Stimulated activated memory B cell treated with anti-CD40 and anti-IgM and Interleukin-4, amounts not matched to agents 10 μg/mL and 1 μg/mL and 100 μg/mL, for 72 hours (primary cell): ENCODE measurements around the gene FUBP3.

ENCODE experiments used
- ATAC-seq: fragments of 150-1000 bp; cut with Tn5 transposase; 2 replicates; pipeline ENCODE4 v1.10.0; 2021
- H3K27ac Mint-ChIP-seq: one replicate; pipeline ENCODE4 v1.8.0; 2022; ENCODE audit warnings: mild to moderate bottlenecking, mixed read lengths
- H3K27me3 Mint-ChIP-seq: one replicate; pipeline ENCODE4 v1.8.0; 2022; ENCODE audit warnings: mixed read lengths
- H3K36me3 Mint-ChIP-seq: one replicate; pipeline ENCODE4 v1.8.0; 2022; ENCODE audit warnings: mixed read lengths
- H3K4me1 Mint-ChIP-seq: one replicate; pipeline ENCODE4 v1.8.0; 2022; ENCODE audit warnings: mixed read lengths
- H3K4me3 Mint-ChIP-seq: one replicate; pipeline ENCODE4 v1.8.0; 2022; ENCODE audit warnings: mild to moderate bottlenecking, moderate library complexity, mixed read lengths
- H3K9me3 Mint-ChIP-seq: one replicate; pipeline ENCODE4 v1.8.0; 2022; ENCODE audit warnings: mixed read lengths

Gene FUBP3

DNA sequence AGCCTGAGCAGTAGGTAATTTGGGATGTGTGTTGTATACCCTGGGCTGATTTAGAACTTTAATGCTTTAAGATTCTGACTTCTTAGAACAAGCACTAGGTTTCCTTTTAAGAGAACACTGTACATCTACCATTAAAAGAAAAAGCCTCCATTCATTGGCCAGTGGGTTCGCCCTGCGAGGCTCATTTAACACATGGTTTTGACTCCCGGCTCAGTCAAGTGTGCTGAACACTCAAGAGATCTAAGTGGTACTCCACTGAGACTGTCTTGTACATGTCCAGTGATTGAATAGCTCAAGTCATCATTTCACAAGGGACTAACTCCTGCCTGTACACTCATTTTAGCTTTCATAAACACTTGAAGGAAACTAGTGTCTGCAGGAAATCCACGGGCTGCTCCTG is 3.9 kb downstream of the FUBP3 start:
- Mint-ChIP-seq H3K4me1 (peaks cover 50% of the 10 kb centered on the region), H3K9me3 (no peaks in the 10 kb centered on the region), H3K36me3 (peaks cover 10% of the 10 kb centered on the region), H3K27ac (no peak overlapping the region), H3K4me3 (no peak overlapping the region), H3K27me3 (no peaks in the 10 kb centered on the region)
- ATAC-seq = no peak

DNA sequence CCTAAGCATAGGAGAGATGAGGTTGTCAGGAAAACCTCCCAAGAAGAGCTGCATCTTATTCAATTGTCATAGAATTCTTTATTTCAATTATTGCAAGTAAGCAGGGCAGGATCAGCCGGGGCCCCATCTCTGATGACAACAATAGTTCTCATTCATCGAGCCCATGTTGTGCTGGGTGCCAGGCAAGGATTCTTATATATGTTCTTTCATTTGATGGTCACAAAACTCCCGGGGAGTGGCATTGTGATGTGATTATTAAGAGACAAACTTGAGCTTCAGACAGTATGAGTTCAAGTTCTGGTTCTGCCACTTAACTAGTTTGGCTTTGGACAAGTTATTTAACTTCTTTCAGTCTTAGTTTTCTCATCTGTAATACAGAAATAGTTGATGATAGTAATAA is 8.5 kb downstream of the FUBP3 start:
- no peaks in the 10 kb centered on the region for H3K9me3 Mint-ChIP-seq
- peaks cover 23% of the 10 kb centered on the region for H3K4me1 Mint-ChIP-seq
- no peak overlapping the region for H3K4me3 Mint-ChIP-seq
- H3K36me3 Mint-ChIP-seq = peaks cover 24% of the 10 kb centered on the region
- H3K27ac Mint-ChIP-seq = no peak overlapping the region
- H3K27me3 Mint-ChIP-seq = no peaks in the 10 kb centered on the region
- no peak for ATAC-seq

DNA sequence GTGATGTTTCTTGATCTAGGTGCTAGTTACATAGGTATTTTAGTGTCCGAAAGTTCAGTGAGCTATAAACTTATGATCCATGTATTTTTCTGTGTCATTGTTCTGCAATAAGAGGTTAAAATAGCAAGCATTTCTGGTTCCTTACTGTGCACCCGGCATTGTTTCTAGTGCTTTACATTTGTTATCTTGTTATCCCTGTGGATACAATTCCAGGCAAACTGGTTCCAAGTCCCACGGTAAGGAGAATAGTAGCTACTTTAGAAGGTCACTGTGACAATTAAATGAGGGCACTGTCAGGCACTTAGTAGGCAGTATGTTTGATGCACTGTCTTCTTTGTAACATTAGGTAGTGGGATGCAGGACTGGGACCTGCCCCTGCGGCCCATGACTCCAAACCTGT is 9.0 kb downstream of the FUBP3 start:
- Mint-ChIP-seq H3K9me3 (no peaks in the 10 kb centered on the region), H3K27ac (no peak overlapping the region), H3K36me3 (peaks cover 29% of the 10 kb centered on the region), H3K4me3 (no peak overlapping the region), H3K4me1 (peaks cover 28% of the 10 kb centered on the region), H3K27me3 (no peaks in the 10 kb centered on the region)
- no peak for ATAC-seq

DNA sequence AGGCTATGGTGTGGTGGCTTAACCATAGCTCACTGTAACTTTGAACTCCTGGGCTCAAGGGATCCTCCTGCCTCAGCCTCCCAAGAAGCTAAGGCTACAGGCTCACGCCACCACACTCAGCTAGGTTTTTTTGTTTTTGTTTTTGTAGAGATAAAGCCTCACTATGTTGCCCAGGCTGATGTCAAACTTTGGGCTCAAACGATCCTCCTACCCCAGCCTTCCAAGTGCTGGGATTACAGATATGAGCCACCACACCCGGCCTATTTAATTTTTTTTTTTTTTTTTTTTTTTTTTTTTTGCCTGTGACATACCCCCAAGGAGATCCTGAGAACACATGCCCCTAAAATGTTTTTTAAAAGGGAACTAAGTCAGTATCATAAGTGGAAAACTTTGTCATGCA is 10.4 kb downstream of the FUBP3 start:
- H3K36me3 Mint-ChIP-seq = peaks cover 31% of the 10 kb centered on the region

DNA sequence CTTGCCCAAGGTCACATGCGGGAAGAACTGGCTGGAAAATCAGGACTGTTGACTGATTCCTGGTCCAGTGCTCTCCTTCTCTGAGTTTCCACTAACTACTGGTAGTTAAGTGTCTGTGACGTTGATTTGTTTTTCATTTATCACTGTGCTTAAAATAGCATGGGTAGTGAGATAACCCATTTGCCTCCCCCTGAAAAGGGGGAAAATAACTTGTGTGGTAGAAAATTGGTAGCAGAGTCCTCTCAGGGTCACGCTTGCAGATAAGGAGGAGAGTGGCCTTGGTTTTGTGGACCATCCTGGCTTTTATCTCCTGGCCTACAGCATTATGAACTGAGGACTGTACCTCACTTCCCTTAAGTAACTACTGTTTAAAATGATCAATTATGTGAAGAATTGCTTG is 10.9 kb downstream of the FUBP3 start:
- Mint-ChIP-seq H3K36me3 (peaks cover 30% of the 10 kb centered on the region), H3K9me3 (no peaks in the 10 kb centered on the region), H3K4me1 (peaks cover 27% of the 10 kb centered on the region), H3K27ac (no peak overlapping the region), H3K27me3 (no peaks in the 10 kb centered on the region), H3K4me3 (no peak overlapping the region)
- ATAC-seq = no peak

More for the DNA sequence above, 10.4 kb downstream of the FUBP3 start:
- no peaks in the 10 kb centered on the region for H3K27me3 Mint-ChIP-seq
- no peak overlapping the region for H3K4me3 Mint-ChIP-seq
- no peak for ATAC-seq
- no peak overlapping the region for H3K27ac Mint-ChIP-seq
- peaks cover 29% of the 10 kb centered on the region for H3K4me1 Mint-ChIP-seq
- H3K9me3 Mint-ChIP-seq = no peaks in the 10 kb centered on the region

DNA sequence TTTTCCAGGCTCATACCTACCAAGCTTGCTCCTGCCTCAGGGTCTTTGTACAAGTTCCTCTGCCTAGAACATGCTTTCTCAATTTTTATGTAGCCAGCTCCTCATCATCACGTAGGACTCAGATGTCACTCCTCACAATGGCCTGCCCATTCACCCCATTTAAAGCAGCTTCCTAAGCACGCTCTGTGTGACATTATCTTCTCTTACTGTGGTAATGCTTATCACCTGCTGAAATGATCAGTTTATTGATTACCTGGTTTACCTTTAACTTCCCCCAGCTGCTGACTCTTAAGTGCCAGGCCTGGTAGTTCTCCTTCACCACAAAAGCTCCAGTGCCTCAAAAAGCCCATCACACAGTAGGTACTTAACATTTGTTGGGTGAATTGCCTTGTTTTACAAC is 13.6 kb downstream of the FUBP3 start:
- no peak overlapping the region for H3K4me3 Mint-ChIP-seq
- no peak for ATAC-seq
- H3K36me3 Mint-ChIP-seq = peaks cover 47% of the 10 kb centered on the region
- no peak overlapping the region for H3K27ac Mint-ChIP-seq
- H3K4me1 Mint-ChIP-seq = peaks cover 14% of the 10 kb centered on the region
- H3K9me3 Mint-ChIP-seq = no peaks in the 10 kb centered on the region
- no peaks in the 10 kb centered on the region for H3K27me3 Mint-ChIP-seq

DNA sequence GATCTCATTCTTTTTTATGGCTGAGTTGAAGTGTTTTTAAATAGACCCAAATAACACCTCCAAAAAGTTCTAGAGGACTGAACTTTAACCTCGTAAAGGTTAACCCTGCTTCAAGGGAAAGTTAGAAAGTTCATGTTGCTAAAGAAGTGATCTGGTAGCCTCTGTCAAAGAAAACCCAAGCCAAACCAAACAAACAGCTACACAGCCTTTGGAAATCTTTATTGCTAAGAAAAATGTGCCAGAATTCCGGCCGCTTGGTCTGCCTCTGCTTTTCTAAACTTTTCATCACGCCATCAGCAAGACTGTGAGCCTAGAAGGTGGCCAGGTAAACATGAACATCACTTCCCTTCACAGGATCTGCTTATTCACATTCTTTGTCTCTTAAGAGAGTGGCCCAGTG is 17.9 kb downstream of the FUBP3 start:
- Mint-ChIP-seq H3K36me3 (peaks cover 70% of the 10 kb centered on the region), H3K27ac (no peak overlapping the region), H3K4me1 (peaks cover 17% of the 10 kb centered on the region), H3K9me3 (no peaks in the 10 kb centered on the region), H3K27me3 (no peaks in the 10 kb centered on the region), H3K4me3 (no peak overlapping the region)
- no peak for ATAC-seq

DNA sequence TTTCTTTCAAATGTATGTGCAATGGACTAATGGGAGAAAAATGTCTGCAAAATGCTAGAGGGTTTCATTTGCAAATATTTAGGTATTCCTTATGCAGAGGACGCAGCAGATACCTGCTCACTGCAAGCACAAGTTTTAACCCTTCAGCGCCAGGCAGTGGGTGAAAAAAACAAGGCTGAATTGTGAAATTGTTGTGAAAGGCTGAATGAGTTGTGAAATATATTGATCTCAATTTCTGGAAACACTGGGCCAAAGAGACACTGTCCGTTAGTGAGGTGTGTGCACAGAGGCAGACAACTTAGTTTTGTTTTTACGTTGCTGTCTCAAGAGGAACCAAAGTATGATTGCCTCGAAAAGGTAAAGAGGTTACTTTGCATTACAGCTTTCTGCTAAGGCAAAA is 18.8 kb downstream of the FUBP3 start:
- Mint-ChIP-seq H3K4me3 (no peak overlapping the region), H3K36me3 (peaks cover 68% of the 10 kb centered on the region), H3K9me3 (no peaks in the 10 kb centered on the region), H3K27me3 (no peaks in the 10 kb centered on the region), H3K27ac (no peak overlapping the region), H3K4me1 (peaks cover 7% of the 10 kb centered on the region)
- ATAC-seq = no peak

DNA sequence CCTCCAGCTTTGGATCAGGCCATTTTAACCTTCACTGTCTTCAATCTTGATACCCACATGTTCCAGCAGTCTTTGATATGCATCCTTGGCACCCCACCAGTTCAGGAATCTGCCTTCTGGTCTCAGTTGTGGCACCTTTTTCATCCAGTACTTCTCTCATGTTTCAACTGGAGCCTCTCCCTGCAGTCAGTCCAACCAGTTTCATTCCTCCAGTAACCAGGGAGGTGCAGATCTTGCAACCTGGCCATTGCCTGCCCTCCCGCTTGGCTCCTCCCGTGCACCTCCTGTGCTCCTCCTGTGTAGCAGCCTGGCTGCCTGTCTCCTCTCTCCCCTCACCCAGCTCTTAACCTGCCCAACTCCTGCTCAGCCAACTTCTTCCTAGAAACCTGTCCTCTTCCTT is 20.2 kb downstream of the FUBP3 start:
- no peak for ATAC-seq
- no peaks in the 10 kb centered on the region for H3K27me3 Mint-ChIP-seq
- no peak overlapping the region for H3K4me3 Mint-ChIP-seq
- H3K36me3 Mint-ChIP-seq = peaks cover 74% of the 10 kb centered on the region
- H3K4me1 Mint-ChIP-seq = peaks cover 4% of the 10 kb centered on the region
- H3K9me3 Mint-ChIP-seq = no peaks in the 10 kb centered on the region
- no peak overlapping the region for H3K27ac Mint-ChIP-seq

DNA sequence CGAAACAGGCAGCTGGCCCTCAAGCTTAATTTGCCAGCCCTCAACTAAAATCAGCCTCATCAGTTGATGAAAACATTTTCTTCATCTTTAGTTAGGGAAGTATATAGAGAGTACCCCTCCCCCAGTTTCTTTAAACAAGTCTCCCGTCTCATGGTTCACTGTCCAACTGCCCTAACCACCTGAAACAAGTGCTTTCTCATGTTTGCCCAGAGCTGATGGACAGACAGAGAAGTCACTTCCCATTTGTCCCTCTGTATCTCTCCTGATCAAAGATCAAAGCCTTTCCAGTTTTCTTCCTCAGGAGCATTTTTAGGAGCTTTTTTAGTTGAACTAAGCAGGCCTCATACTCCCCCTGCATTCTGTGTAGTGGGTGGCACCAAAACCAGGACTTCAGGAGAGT is 21.7 kb downstream of the FUBP3 start:
- peaks cover 13% of the 10 kb centered on the region for H3K4me1 Mint-ChIP-seq
- H3K36me3 Mint-ChIP-seq = peaks cover 74% of the 10 kb centered on the region

DNA sequence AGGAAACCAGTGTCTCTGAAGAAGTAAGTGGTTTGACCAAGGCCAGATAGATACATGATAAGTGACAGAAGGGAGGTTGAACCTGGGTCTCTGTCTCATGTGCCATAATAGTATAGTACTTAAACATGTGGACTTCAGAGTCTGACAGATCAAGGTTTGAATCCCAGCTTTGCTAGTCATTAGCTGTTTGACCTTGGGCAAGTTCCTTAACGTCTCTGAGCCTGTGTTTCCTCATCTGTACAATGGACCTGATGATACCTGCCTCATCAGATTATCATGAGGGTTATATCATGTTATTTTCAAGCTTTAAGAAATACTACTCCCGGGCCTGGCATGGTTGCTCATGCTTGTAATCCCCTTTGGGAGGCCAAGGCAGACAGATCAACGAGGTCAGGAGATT is 24.9 kb downstream of the FUBP3 start:
- Mint-ChIP-seq H3K4me1 (peaks cover 13% of the 10 kb centered on the region), H3K4me3 (no peak overlapping the region), H3K27me3 (no peaks in the 10 kb centered on the region), H3K9me3 (no peaks in the 10 kb centered on the region), H3K27ac (no peak overlapping the region), H3K36me3 (peaks cover 56% of the 10 kb centered on the region)
- no peak for ATAC-seq

More for the DNA sequence above, 21.7 kb downstream of the FUBP3 start:
- Mint-ChIP-seq H3K27ac (no peak overlapping the region), H3K4me3 (no peak overlapping the region), H3K9me3 (no peaks in the 10 kb centered on the region), H3K27me3 (no peaks in the 10 kb centered on the region)
- ATAC-seq = no peak

DNA sequence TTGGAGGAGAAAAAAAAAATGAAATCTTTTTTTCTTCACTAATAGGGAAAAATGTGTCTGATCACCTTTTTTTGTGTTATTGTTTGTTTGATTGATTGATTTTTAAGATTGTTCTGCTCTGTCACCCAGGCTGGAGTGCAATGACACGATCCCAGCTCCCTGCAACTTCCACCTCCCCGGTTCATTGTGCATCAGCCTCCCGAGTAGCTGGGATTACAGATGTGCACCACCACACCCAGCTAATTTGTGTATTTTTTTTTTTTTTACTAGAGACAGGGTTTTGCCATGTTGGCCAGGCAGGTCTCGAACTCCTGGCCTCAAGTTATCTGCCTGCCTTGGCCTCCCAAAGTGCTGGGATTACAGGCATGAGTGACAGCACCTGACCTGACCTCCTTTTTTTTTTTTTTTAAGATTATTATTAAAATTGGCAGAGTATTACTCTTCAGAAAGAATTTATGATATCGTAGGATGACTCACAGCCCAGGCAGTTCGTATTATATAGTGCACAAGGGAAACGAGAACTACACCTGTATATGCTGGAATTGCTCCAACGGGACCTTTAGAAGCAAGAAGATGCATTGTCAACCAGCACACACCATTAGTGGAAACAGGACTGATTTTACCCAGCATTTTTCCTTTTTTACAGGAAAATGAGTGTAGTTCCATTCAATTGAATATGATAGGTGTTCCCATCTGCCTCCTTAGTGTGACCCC is 27.7 kb downstream of the FUBP3 start:
- Mint-ChIP-seq H3K27me3 (no peaks in the 10 kb centered on the region), H3K4me3 (no peak overlapping the region), H3K36me3 (peaks cover 58% of the 10 kb centered on the region), H3K4me1 (peaks cover 9% of the 10 kb centered on the region), H3K9me3 (no peaks in the 10 kb centered on the region), H3K27ac (no peak overlapping the region)
- no peak for ATAC-seq

DNA sequence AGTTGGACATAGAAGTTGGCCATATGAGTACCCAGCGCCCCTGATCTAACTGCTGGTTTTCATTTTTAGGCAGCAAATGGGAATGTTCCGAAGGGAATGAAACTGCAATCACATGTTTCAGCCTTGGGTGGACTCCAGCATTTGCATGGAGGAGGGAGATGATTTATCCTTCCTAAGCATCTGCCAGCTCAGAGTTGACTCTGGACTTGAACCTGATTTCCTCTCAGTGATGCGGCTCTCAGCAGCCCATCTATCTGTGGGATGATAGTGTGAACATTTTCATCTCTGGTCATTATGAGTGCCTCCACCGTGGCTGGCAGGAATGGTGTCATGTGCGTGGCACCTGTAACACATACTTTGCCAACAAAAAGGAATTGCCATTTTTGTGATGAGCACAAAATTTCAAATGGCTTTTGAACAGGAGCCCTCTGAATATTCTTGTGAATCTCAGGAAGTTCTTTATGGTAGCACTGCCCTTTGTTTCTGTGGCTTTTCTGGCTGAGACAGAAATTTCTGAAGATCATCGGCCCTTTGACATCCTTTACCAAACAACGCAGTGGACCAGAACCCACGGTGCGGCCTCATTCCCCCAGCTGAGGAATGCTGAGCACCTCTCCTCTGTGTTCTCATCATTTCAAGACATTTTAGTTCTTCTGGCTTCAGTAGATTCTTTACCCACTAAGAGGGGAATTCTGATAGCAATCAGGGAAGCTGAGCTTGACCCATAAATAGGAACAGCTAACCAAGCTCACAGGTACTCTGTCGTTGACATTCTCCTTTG is 28.5 kb downstream of the FUBP3 start:
- H3K27ac Mint-ChIP-seq = no peak overlapping the region
- peaks cover 58% of the 10 kb centered on the region for H3K36me3 Mint-ChIP-seq
- peaks cover 9% of the 10 kb centered on the region for H3K4me1 Mint-ChIP-seq
- H3K9me3 Mint-ChIP-seq = no peaks in the 10 kb centered on the region
- H3K4me3 Mint-ChIP-seq = no peak overlapping the region
- H3K27me3 Mint-ChIP-seq = no peaks in the 10 kb centered on the region
- ATAC-seq = no peak

DNA sequence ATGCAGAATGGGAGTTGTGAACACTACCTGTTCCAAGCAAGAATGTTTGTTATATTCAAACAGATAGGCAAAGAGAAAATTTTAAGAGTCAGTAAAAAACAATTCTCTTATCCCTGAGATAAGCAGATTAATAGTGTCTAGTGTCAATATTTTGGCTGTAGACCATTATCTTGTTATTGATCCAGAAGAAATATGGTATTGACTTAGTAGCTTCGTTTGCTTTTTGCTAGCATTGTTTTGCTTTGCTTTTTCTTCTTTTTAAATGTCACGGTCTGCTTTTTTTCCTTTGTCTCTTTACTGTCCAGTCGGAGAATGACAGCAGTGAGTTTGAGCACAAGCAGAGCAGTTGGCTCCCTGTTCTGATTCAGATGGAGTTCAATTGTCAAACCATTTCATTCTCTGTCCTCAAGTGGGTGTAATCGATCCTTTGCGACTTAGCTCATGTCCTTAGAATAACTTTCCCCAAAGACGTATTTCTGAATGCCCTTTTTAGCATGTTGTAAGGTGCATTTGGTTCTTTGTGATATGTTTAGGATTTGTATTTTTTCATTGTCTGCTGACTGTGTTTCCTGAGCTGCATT is 29.3 kb downstream of the FUBP3 start:
- Mint-ChIP-seq H3K4me3 (no peak overlapping the region), H3K36me3 (peaks cover 60% of the 10 kb centered on the region), H3K9me3 (no peaks in the 10 kb centered on the region), H3K27me3 (no peaks in the 10 kb centered on the region), H3K27ac (no peak overlapping the region), H3K4me1 (peaks cover 9% of the 10 kb centered on the region)
- no peak for ATAC-seq

DNA sequence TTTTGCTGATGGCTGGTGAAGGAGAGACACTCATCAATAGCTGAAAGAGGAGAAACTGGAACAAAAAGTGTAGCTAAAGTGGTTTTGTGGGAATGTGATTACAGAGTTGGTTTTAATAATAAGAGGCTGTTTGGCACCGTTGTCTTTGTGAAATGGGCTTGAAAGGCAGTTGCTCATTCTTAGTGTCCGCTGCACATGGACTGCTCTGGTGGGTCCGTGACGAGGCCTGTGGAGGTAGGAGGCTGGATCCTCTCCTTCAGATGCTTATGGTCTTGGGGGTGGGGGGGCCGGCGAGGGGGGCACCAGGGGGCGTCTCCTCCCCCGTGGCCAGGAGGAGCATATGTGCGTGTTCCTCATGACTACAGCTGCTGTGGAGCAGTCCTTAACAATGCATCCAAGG is 29.8 kb downstream of the FUBP3 start:
- Mint-ChIP-seq H3K27me3 (no peaks in the 10 kb centered on the region), H3K4me3 (no peak overlapping the region), H3K4me1 (peaks cover 9% of the 10 kb centered on the region), H3K36me3 (peaks cover 59% of the 10 kb centered on the region), H3K9me3 (no peaks in the 10 kb centered on the region), H3K27ac (no peak overlapping the region)
- no peak for ATAC-seq
